IPS DF 4.7 (cell line): ENCODE measurements around the gene GPSM3.
"Not testable (repeated sequence)": the region's sequence is repeated elsewhere in the genome, so short reads cannot be mapped to it uniquely, and the experiment has no call there.

ENCODE experiments used
- DNase-seq: peaks from one replicate; pipeline ENCODE4 v3.0.0-alpha.2; 2013; ENCODE audit warnings: low spot score; ENCODE audit errors: extremely low read depth

GPSM3 gene

GRCh38 chr6:32192608-32193039, at the start of gene GPSM3:
TSS of gene GPSM3 (minus strand) at chr6:32192643. CDS start at chr6:32192513, 130 bp downstream.
- no peak for DNase-seq

- DNase-seq: no peak
Measured at GRCh38 chr6:32240686-32241085, 48.2 kb upstream of the GPSM3 start.

- DNase-seq: no peak
Measured at GRCh38 chr6:32239462-32239861, 47.0 kb upstream of the GPSM3 start.

GRCh38 chr6:32234934-32235333, 42.5 kb upstream of the GPSM3 start:
- no peak for DNase-seq

GRCh38 chr6:32226434-32226833, 34.0 kb upstream of the GPSM3 start:
- no peak for DNase-seq

- no peak for DNase-seq
Measured at GRCh38 chr6:32224696-32225095, 32.3 kb upstream of the GPSM3 start.

GRCh38 chr6:32223258-32224235, 31.1 kb upstream of the GPSM3 start, which contains the start of gene NOTCH4:
TSS of gene NOTCH4 (minus strand) at chr6:32224067. CDS start at chr6:32223928, 139 bp downstream.
- no peak for DNase-seq

- DNase-seq: no peak
Measured at GRCh38 chr6:32222333-32223230, 30.1 kb upstream of the GPSM3 start.

GRCh38 chr6:32220021-32220420, 27.6 kb upstream of the GPSM3 start:
- DNase-seq: no peak

GRCh38 chr6:32218167-32218566, 25.7 kb upstream of the GPSM3 start:
- no peak for DNase-seq

GRCh38 chr6:32216998-32217397, 24.6 kb upstream of the GPSM3 start:
- no peak for DNase-seq

- DNase-seq: no peak
Measured at GRCh38 chr6:32216285-32216684, 23.8 kb upstream of the GPSM3 start.

GRCh38 chr6:32215617-32216016, 23.2 kb upstream of the GPSM3 start:
- no peak for DNase-seq

- no peak for DNase-seq
Measured at GRCh38 chr6:32214126-32214525, 21.7 kb upstream of the GPSM3 start.

GRCh38 chr6:32213649-32214048, 21.2 kb upstream of the GPSM3 start:
- DNase-seq: no peak

- DNase-seq: no peak
Measured at GRCh38 chr6:32212076-32212760, 19.8 kb upstream of the GPSM3 start.

GRCh38 chr6:32211432-32211831, 19.0 kb upstream of the GPSM3 start:
- DNase-seq: not testable (repeated sequence)

GRCh38 chr6:32210191-32210601, 17.8 kb upstream of the GPSM3 start:
- DNase-seq: no peak

GRCh38 chr6:32208996-32209395, 16.6 kb upstream of the GPSM3 start:
- no peak for DNase-seq

GRCh38 chr6:32204268-32204715, 11.8 kb upstream of the GPSM3 start:
- DNase-seq: no peak
